Measurements from ENCODE around the gene PLXNA4. TPM values are rescaled to one million over a fixed set of nuclear protein-coding genes. Genes with fewer than 3 reads are reported as not detected.

Gene PLXNA4
- polyA plus RNA-seq, 4 donors = 13.1 to 14.7 (median 13.6) TPM

DNA sequence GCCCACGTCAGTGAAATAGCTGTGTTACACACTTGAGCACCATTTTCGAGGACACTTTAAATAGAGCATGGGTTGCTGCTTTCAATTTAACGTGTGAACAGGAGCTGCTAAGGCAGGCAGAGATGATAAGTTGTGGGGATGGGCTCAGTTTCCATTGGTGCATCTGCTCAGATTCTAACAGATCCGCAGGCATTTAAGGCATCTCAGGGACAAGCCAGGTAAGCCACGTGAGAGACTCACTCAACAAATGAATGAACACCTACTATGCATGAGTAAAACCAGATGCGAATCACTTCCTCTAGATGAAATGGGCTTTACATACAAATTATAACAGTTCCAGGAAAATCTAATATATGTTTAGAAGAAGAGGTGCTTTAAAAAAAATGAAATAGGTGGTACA is 34.6 kb downstream of the PLXNA4 start:
- no peak for DNase-seq (ENCODE audit: low read depth in 4 of 4, low spot score in 3 of 4)

DNA sequence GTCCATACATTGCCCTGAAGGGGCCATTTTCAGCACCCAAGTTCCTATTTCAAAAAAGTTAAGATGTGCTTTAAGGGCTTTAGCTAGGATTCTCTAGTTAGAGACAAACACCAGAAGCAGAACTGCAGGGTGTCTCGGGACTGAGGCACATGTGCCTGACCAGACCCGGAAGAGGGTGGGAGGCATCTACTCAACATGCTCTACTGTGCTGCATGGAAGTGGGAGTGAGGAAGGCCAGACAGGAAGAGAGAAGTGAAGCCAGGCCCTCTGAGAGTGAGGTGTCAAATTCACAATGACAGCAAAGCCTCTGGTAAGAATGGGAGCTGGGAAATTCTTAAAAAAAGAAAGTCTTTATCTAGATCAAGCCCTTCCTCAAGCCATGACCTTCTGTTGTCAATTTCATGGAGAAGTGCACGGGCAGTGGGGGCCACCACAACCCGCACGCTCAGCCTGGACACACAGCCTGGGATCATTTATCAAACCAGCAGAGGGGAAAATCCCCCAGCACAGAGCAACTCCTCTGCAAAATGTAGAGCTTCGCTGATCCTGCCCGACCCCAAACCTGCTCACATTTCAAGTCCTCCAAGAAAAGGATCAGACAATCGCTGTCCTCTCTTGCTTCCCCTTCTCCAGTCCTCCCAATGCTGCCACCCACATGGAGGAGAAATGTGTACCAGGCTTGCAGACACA is 38.7 kb downstream of the PLXNA4 start:
- peak in 2 of 4 donors; percentile 26 to 27 for DNase-seq (ENCODE audit: low read depth in 4 of 4, low spot score in 3 of 4)

DNA sequence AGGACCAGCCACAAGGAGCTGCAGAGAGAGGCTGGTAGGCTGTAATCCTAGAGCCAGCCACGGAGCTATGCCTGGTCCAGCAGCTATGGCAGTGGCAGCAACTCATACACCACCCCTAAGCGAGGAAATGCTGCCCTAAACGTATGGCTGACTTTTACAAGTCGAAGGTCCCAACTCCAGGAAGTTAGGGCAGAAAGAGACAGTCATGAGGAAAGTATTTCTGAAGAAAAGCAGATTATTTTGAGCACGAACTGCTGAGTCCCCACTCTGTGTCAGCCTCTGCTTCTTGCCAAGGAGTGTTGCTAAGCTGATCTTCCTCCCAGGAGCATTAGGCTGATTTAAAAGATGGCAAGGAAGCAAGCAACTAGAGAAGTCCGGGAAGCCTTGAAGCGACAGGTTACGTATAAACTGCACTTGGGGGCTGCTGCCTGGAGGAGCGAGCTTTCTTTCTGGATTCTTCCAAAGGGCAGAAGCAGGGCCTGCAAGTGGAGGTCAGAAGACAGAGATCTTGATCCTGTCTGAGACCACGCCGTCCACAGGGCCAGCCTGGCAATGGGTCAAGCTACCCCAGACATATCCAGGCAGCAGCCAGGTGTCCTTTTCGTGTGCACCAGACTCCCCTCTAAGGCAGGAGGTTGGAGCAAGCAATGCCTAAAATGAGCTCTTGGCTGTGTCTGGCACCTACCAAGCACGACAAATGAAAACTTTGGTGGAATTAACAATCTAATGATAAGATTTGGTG is 39.4 kb downstream of the PLXNA4 start:
- no peak for DNase-seq (ENCODE audit: low read depth in 4 of 4, low spot score in 3 of 4)

DNA sequence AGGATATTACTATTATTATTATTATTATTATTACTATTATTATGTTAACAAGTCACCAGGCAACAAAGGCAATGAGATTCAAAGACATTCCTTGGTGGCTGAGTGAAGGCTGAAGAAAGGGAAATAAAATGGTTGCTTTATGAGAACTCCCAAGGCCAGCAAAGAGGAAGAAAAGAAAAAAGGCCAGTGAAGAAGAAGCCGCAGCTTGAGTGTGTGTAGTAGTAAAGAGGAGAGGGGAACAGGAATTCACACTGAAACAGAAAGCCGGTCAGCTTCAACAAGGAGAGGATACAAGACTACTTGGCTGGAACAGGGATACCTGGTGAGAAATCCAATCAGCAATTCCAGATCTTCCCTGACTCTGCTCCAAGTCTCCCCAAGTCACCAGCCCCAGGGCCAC is 42.4 kb downstream of the PLXNA4 start:
- no peak for DNase-seq (ENCODE audit: low read depth in 4 of 4, low spot score in 3 of 4)

DNA sequence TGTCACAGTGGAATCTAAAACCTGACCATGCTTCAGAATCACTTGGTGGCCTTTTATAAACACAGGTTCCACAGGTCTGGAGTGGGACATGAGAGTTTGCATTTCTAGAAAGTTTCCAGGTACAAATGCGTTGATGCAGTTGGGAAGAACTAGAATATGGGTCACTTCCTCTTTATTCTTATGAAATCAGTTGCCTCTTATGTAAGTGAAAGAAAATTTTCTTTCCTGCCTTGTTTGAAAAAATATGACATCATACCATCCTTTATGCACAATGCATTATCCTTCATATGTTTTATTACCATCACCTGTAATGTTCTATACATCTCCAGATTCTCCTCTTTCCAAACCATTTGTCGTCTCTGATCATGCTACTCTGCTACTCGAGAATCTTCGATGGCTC is 44.0 kb downstream of the PLXNA4 start:
- DNase-seq (ENCODE audit: low read depth in 4 of 4, low spot score in 3 of 4) = no peak

DNA sequence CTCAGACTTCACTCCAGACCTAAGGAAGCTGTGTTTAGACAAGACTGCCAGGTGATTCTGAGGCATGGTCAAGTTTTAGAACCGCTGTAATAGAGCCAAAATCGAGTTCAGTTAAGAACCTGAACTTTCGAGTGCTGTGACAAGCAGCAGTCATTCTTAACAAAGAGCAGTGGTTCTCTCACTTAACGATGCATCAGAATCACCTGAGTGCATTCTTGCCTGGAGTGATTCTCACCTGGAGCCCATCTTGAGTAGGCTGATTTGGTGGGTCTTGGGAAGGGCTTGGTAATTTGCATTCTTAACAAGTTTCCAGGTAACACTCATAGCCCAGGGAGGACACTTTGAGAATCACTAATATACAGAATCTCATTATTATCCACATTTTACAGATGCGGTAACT is 44.7 kb downstream of the PLXNA4 start:
- no peak for DNase-seq (ENCODE audit: low read depth in 4 of 4, low spot score in 3 of 4)

DNA sequence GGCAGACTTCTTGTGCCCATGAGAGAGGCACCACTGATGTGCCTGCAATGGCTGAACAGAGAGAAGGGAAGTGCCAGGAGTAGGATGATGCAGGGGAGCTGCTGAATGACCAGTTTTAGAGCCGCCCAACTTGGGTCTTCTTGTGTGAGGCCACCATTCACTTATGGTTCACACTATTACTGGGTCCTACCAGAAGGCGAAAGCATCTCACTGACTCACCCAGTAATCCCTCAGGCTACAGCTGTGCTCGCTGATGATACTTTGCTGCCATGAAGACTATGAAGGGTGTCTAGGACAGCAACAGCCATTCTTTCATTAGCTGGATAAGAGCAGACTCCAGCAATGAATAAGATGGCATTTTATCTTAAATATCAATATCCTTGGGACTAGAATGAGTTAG is 47.6 kb downstream of the PLXNA4 start:
- no peak for DNase-seq (ENCODE audit: low read depth in 4 of 4, low spot score in 3 of 4)

DNA sequence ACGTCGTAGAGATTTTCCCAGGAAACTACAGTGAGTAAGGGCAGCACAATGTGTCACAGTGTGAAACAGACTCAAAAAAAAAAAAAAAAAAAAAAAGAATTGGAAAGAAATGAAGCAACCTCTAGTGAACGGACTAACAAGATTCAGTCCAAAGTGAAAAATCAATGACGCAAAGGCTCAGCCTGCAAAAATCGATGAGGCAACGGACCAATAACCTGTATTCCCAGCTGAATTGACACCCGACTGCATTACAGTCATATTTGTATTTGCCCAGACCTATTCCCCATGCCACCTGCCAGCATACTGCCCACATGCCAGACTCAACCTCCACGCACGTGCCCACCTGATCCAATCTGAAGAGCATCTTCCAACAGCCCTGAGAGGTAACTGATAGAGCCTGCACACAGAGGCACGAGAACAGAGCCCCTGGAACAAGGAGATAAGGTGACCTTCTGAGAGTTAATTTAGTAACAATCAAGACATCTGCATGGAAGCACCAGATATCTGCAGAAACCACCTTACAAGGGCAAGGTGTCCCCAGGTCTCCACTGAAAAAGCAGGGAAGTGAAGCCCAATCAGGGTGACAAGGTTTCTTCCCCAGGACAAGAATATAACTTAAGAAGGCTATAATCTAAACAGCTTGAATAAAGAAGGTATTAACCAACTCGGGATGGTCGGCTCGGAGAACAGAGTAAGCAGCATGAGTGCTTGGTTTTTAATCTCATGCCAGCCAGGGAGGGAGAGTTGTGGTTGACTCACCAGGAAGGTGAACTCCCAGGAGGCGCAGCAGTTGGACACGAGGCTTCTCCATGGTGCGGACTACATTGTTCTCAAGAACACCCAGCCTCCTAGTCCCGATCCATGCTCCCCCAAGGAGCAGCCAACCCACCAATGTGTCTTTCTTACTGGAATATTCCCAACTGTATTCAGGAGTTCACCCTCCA is 48.5 kb downstream of the PLXNA4 start:
- no peak for DNase-seq (ENCODE audit: low read depth in 4 of 4, low spot score in 3 of 4)

DNA sequence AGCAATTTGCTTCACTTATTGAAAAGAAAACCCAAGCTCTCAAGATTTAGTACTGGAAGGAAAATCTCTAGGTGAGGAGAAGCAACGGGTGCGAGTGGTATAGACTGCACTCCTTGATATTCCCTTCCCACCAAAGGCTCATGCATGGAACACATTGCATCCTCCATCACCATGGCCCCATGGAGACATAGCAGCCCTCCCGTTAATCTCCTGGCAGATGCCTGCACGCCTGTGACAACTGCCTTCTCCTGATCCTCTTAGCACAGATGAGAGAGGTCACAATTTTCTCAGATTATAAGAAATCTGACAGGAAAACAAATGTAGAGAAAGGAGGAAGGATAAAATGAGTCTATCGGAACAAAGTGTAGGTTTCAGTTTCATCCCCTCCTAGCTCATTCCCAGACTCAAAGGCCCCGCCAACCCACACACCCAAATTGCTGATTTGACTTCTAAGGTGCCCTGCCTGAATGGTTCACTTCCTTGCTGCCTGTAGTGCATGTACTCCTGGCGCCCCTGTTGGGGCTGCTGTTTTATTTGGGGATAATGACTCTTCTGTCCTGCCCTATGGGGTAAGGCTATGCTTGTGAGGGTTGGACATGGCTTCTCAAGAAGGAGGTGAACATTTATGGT is 50.0 kb downstream of the PLXNA4 start:
- no peak for DNase-seq (ENCODE audit: low read depth in 4 of 4, low spot score in 3 of 4)

DNA sequence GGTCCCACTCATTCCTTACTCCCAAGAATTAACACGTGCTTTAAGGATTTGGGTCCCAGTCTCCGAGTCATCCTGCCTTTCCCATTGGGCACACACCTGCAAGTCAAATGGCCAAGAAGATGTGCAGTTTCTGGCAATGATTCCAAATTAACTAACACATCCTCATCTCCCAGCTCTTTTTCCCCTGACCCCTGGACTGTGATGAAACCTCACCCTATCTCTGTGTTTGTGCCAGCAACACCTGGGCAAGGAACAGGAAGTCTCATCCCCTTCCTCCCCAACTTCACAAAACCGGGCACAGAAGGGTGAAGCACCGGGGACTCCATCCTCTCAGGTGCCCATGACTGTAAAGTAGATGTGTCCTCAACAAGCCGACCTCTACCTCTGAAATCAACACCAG is 54.8 kb downstream of the PLXNA4 start:
- DNase-seq (ENCODE audit: low read depth in 4 of 4, low spot score in 3 of 4) = no peak

DNA sequence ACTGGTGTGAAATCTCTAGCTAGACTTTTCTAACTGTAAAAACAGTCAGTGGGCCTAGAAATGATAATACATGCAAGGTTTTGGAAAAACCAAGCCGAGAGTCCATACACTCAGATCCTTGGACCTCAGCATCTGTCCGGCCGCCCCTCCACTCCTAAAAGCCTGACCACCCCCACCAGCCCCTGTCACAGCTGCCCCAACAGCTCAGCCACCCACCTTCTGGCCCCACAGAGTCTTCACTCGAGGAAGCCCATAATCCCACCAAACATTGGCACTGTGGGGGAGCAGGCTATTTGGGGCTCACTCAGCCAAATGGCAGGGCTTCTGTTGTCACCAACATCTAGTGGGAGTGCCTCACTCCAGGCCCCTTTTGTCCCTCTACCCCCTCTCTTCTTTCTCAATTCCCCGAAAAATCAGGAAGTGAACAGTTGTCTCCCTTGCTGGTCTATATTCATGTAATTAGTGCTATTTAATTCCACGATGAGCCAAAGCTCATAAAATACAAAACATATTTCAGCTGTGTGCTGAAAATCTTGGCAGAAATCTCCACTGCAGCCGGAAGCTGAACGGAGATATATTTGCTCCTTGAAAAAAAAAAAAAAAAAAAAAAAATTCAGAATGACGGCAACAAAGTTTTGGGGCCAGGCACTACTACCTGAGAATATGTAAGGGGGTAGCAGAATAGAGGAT is 55.5 kb downstream of the PLXNA4 start:
- DNase-seq (ENCODE audit: low read depth in 4 of 4, low spot score in 3 of 4) = peak in 1 of 4 donors; percentile 31

DNA sequence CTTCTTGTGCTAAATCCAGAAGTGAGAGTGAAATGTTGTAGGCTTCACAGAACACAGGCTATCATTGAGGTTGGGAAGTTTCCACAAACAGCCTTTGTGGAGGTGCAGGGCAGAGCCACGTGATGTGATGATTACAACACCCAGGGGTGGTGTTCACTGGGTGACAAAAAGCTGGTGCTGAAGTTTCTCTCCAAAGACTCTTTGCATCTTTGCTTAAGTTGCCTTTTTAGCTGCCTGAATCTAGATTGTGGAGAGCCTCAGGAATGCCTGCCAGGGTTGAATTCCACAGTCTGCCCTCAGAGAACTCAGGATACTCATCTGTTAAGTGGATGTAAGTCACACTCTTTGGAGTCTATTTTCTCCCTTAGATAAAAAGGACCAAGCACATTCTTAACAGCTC is 56.3 kb downstream of the PLXNA4 start:
- no peak for DNase-seq (ENCODE audit: low read depth in 4 of 4, low spot score in 3 of 4)

DNA sequence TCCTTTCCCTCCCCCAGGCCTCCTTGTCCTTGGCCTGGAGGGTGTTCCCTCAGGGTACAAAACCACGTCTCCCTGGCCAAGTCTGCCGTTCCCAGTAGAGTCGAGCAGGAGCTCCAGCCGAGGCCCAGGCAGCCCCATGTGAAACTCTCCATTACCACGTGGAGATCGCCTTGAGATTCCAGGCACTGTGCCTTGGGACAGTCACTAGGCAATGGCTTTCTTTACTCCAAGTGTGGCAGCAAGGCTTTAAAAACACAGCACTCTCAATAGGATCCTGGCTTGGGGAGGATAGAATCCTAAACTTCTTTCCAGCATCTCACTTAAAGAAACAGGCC is 57.5 kb downstream of the PLXNA4 start:
- no peak for DNase-seq (ENCODE audit: low read depth in 4 of 4, low spot score in 3 of 4)

DNA sequence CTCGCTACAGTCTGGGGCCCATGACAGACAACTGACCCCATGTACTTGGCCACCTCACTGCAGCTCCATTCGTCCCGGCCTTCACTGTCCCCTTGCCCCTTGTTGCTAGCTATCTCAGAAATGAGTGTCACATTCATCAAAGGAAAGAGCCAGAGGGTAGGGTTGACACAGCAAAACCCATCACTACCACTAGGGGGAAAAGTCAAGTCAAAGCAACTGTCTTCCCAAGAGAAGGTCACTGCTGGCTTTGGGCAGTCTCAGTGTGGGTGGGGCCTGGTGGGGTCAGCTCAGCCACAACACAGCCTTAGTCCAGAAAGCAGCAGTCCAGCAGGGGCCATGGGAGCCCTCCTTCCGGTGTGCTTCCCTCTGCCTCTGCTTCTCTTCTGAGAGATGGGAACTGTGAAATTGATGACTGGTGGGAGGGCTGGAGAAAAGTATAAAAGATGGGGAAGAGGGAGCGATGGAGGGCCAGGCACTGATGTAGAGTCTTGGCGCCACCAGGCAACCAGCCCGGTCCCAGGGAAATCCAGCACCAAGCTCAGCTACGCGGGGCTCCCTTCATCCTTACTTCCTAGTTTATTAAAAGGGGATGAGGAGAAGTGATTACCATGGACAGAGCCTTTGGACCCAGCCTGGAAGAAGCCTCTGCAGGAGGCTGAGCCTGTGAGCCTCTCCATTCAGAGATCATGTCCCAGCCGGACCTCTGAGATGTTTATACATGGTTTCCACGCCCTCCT is 58.0 kb downstream of the PLXNA4 start:
- DNase-seq (ENCODE audit: low read depth in 4 of 4, low spot score in 3 of 4) = no peak

DNA sequence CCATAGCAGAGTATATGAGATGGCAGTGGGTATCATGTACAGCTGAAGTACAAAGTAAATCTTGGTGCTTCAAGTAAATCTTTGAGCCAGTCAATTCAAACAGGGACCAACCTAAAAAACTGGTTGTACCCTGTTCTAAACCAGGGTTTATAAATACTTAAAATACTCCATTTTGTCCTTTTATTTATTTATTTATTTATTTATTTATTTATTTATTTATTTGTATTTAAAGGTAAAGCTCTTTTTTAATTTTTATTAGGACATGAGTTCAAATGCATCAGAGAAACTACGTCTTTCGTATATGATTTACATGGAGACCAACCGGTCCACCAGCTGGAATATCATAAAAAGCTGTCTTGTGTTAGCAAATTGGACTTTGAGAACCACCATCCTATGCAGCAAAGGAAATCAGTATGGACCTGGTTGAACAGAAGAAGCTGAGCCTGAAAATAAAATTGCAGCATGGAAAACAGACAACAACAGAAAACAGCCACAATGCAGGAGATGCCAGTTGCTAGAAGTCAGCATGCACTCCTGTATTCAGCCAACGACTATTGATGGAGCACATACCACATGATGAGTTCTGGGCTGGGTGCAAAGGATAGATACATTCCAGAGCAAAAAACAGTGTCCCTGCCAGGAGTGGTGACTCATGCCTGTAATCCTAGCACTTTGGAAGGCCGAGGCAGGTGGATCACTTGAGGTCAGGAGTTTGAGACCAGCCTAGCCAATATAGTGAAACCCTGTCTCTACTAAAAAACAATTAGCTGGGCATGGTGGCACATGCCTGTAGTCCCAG is 60.0 kb downstream of the PLXNA4 start:
- no peak for DNase-seq (ENCODE audit: low read depth in 4 of 4, low spot score in 3 of 4)

DNA sequence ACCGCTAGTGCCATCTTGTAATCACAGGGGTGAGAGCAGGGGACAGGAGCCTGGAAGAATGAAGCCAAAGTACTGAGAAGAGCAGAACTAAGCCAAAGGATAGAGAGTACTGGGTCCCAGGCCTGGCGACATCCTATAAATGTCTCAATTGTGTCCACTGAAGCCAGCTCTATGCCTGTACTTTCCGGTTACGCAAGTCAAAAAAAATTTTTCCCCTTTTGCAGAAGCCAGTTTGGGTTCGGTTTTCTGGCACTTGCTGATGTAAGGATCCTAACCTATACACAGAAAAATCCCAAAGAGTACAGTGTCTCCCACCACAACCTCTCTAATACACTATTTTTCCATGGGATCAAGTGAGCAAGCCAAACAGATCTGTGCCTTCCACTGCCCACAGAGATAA is 61.1 kb downstream of the PLXNA4 start:
- no peak for DNase-seq (ENCODE audit: low read depth in 4 of 4, low spot score in 3 of 4)

DNA sequence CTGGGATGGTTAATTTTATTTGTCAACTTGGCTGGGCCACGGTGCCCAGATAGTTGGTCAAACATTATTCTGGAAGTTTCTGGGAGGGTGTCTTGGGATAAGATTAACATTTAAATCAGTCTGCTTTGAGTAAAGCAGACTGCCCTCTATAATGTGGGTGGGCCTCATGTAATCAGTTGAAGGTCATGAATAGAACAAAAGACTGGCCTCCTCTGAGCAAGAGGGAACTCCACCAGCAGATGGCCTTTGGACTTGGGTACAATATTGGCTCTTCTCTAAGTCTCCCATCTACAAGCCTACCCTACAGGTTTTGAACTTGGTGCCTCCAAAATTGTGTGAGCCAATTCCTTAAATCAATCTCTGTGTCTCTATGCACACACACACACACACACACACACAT is 61.8 kb downstream of the PLXNA4 start:
- no peak for DNase-seq (ENCODE audit: low read depth in 4 of 4, low spot score in 3 of 4)

DNA sequence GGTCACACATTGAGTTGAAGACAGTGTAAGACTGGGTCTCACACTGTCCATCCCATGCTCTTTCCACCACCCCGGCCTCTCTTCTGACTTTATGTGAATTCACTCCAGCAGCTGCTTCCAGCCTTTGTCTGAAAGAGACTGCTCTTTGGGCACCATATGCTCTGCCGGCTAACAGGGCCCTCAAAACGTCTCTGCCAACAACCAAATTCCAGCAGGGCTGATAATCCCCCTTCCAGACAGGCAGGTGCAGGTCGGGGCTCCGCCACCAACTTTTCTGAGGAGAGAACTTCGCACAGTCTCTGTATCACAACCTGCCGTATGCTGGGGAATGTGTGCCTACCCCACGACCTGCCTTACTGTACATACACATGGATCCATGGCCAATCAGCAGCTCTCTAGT is 64.3 kb downstream of the PLXNA4 start:
- DNase-seq (ENCODE audit: low read depth in 4 of 4, low spot score in 3 of 4) = no peak

DNA sequence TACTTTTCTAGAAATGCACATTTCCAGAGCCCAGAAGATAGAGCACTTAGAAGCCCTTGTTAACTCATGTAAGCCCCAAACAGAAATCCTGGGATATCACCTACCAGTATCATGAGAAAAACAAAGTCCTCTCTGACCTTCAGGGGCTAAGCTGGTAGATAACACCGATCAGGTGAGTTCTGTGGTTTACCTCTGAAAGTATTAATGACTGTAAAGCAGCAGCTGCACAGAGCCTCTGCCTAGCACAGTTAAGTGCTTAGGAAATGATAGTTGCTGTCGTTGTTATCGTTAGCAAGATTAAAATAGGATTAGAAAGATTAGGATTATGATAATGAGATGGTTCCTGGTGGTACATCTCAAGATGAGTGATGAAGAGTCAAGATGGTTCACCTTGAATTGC is 64.9 kb downstream of the PLXNA4 start:
- no peak for DNase-seq (ENCODE audit: low read depth in 4 of 4, low spot score in 3 of 4)

Data from right renal pelvis (tissue), 4 donors.